Measurements from ENCODE around the gene NSD1.

GRCh38 chr5:177116631-177117373 is 16.8 kb upstream of the NSD1 start:
- TF ChIP-seq CTCF (conservative IDR thresholded peaks at IDR 0.05) (no peak), EZH2 (IDR thresholded peaks at IDR 0.05; ENCODE audit: low read depth) (no peak)
